Fibroblast of lung (primary cell): Measurements from ENCODE around the gene PKD1.

Source experiments
- CTCF ChIP-seq, 2 donors: IDR thresholded peaks in 1 of 2; conservative IDR thresholded peaks in 1 of 2; 1 replicate in 1 of 2; 2 replicates in 1 of 2; pipeline ENCODE4 v1.5.1; 2011 to 2012; ENCODE audit warnings: low read length in 2 of 2, control low read depth in 1 of 2, inconsistent platforms in 1 of 2, low read depth in 1 of 2, mild to moderate bottlenecking in 1 of 2
- EZH2 ChIP-seq: IDR thresholded peaks from 2 replicates; pipeline ENCODE4 v1.5.1; 2012; ENCODE audit warnings: low read length, control low read depth, mild to moderate bottlenecking; ENCODE audit errors: missing control alignments

GRCh38 chr16:2040041-2040786 lies 95.5 kb downstream of the PKD1 start:
- no peak for TF ChIP-seq EZH2
- no peak for TF ChIP-seq CTCF (conservative IDR thresholded peaks at IDR 0.05 in 1 of 2, IDR thresholded peaks at IDR 0.05 in 1 of 2; ENCODE audit: low read depth in 1 of 2, low read length in 2 of 2)
